T follicular helper cell (primary cell): ENCODE data around the gene REPS2.
"Not testable (repeated sequence)": the region's sequence is repeated elsewhere in the genome, so short reads cannot be mapped to it uniquely, and the experiment has no call there.

Experiments used
- DNase-seq: peaks from one replicate; pipeline ENCODE4 v3.0.0-alpha.2; 2020; ENCODE audit warnings: low read depth

The REPS2 gene

DNA sequence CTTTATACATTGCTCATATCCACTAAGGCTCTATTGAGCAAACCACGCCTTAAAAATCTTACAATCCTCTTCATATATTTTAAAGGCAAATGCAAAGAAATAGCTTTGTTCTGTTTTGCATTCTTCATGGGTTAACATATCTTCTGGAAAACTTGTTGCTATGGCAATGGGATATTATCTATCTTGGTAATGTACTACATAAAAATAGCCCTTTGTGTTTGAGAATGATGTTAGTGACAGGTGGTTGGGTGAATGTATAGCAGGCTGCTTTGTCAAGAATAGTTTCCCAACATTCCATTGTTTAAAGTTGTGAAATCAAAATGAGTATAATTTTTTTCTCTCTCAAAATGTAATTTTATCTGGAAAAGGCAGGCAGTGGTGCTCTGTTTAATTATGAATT lies 16.8 kb downstream of the REPS2 start:
- DNase-seq, result no peak

DNA sequence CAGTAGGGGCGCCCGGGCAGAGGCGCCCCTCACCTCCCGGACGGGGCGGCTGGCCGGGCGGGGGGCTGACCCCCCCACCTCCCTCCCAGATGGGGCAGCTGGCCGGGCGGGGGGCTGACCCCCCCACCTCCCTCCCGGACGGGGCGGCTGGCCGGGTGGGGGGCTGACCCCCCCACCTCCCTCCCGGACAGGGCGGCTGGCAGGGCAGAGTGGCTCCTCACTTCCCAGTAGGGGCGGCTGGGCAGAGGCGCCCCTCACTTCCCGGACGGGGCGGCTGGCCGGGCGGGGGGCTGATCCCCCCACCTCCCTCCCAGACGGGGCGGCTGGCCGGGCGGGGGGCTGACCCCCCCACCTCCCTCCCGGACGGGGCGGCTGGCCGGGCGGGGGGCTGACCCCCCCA lies 18.5 kb downstream of the REPS2 start:
- DNase-seq, result not testable (repeated sequence)

DNA sequence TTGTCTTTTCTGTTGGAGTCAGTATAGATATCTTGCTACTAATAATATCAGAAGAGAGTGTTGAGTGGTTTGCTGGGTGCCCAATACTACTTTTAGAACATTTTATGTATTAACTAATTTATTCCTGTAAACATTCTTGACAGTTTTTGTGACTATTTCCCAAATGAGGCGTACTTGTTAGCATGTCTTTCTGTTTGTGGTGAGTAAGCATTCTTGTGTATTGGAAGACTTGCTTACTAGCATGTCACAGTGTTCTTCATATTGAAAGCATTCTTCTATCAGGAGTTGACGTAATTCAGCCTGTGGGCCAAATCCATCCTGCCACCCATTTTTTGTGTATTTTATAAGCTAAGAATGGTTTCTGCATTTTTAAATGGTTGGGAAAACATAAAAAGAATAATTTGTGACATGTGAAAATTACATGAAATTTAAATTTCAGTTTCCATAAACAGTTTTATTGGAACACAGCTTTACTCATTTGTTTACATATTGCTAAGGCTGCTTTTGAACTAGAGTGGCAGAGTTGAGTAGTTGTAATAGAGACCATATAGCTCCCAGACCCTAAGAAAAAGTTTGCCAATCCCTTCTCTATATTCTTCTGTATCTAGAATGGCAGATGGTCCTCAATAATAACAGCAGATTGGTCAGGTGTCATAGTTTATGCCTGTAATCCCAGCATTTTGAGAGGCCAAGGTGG lies 20.4 kb downstream of the REPS2 start:
- no peak for DNase-seq

DNA sequence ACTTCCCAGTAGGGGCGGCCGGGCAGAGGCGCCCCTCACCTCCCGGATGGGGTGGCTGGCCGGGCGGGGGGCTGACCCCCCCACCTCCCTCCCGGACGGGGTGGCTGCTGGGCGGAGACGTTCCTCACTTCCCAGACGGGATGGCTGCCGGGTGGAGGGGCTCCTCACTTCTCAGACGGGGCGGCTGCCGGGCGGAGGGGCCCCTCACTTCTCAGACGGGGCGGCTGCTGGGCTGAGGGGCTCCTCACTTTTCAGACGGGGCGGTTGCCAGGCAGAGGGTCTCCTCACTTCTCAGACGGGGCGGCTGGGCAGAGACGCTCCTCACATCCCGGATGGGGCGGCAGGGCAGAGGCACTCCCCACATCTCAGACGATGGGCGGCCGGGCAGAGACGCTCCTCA lies 22.3 kb downstream of the REPS2 start:
- DNase-seq, result not testable (repeated sequence)

DNA sequence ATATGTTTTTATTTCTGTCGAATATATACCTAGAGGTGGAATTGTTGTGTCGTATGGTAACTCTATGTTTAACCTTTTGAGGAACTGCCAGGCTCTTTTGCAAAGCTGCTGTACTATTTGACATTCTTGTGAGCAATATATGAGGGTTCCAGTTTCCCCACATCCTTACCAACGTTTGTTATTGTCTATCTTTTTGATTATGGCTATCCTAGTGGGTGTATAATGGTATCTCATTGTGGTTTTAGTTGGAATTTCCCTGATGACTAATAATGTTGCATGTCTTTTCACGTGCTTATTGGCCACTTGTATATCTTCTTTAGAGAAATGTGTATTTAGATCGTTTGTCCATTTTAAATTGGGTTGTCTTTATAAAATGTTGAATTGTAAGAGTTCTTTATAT lies 24.5 kb downstream of the REPS2 start:
- no peak for DNase-seq

DNA sequence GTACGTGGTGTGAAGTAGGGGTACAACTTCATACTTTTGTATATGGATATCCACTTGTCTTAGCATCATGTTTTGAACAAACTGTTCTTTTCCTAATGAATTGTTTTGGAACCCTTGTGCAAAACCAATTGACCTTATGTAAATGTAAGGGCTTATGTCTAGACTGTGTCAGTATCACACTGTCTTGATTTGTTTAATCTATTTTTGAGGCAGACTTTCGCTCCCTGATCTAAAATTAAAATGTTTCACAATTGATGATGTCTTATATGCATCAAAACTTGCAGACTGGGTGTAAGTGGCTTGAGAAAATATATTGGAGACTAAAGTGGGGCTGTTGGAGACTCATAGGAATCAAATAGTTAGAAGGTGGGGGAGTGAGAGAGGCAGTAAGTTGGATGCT lies 25.2 kb downstream of the REPS2 start:
- no peak for DNase-seq

DNA sequence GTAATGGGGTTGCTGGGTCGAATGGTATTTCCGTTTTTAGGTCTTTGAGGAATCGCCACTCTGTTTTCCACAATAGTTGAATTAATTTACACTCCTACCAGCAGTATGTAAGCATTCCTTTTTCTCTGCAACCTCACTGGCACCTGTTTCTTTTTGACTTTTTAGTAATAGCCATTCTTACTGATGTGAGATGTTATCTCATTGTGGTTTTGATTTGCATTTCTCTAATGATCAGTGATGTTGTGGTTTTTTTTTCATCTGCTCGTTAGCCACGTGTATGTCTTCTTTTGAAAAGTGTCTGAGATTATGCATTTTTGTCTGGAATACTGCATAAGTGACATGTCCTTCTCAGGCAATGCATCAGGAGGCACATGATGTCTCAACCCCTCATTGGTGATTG lies 28.8 kb downstream of the REPS2 start:
- DNase-seq, result no peak

DNA sequence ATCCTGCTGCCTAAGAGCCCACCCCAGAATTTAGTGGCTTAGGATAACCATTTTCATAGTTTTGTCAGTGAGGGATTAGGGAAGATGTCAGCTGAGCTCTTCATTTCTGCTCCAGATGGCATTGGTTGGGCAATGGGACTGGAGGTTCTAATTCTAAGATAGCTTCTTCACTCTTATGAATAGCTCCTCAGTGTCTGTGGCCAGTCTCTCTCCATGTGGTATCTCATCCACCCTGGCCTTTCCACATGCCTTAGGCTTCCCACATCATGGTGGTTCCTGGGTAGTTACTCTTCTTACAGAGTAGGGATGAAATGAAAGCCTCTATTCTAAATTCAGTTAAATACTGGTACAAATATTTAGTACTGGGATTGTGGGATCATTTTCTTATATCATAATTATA lies 31.3 kb downstream of the REPS2 start:
- no peak for DNase-seq

DNA sequence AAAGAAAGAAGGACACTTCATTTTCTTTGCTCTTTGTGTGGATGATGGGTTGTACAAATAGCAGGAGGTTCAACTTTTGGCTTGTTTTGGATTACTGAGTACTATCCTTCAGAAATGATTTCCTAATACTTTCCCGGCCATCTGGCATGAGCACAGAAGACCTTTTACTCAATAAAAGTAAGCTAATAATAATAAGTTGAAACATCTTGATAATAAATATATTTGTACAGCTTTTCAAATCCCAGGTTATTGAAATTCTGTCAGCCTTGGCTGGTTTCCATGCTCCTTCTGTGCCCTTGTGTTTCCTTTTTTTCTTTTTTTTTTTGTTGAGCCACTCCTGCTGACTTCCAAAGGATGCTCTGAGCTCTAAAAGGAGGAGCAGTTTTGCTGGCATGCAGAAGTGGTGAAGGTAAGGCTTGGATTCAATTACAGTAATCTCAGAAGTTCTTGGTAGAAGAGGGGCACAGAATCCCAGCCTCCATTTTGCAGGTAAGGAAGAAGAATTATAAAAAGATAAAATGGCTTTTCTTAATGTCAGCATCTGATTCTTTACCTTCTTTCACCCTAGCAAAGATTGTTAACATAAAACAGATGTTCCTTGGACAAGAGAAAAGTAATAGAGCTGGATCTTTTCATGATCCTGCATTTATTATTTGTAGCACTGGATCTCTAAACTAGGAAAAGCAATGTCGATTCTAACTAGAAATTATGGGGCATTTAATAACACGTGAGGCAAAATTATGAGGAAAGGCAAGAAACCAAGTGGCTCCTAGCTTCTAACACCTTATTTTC lies 31.9 kb downstream of the REPS2 start:
- no peak for DNase-seq

DNA sequence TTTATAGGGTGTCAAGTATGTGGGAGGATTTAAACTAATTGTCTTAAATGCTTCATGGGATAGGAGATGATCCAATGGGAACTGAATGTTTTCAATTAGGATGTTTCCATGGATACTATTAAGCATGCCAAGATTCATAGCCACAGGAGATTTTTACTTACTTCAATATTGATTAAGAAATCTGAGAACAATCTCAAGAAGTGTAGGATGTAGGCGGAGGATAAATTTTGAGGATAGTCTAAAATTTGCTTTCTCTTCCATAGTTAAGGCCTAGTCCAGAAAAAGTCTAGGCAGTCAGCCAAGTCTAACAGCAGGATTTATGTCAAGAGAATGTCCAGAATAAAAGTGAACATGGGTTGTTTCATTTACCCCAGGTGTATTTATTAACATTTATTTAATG lies 32.8 kb downstream of the REPS2 start:
- no peak for DNase-seq

DNA sequence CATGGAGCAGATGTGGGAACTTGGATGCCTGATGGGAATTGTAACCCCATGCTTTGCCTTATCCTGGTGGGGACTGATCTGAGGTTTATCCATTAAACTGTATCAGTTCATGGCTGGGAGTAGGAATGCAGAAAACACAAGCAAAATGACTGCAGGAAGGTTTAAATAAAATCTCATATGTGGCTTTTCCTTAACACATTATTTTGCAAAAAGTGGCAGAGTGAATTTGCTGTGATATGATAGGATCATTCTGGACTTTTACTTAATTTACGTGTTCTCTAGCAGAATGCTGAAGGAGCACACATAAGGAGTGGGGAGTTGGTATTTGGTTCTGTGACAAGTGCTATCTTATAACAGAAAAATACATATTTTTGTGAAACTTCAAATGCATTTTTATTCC lies 34.8 kb downstream of the REPS2 start:
- no peak for DNase-seq

DNA sequence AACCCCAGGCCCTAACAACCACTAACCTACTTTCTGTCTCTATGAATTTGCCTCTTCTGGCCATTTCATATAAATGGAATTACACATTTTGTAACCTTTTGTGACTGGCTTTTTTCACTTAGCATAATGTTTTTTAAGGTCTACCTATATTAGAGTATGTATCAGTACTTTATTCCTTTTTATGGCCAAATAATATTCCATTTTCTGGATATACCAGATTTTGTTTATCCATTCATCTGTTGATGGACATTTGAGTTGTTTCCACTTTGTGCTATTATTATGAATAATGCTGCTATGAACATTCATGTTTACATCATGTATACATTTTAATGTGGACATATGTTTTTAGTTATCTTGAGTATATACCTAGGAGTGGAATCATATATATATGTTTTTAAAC lies 35.5 kb downstream of the REPS2 start:
- DNase-seq, result no peak

DNA sequence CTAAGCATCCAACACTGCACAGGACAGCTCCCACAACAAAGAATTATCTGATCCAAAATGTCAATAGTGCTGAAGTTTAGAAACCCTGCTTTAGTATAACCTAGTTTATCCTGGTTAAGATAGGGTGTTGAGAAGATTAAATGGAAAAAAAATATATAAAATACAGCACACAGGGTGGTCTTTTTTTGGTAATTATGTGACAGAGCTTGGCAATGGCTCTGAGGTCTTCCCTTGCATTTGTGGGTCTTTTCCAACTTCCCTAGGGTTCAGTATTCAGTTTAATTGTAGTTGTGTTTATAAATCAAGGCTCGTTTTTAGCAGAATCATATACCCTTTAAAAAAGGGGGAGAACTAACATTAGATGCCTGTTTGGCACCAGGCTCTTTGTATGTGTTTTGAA lies 36.6 kb downstream of the REPS2 start:
- DNase-seq, result no peak

DNA sequence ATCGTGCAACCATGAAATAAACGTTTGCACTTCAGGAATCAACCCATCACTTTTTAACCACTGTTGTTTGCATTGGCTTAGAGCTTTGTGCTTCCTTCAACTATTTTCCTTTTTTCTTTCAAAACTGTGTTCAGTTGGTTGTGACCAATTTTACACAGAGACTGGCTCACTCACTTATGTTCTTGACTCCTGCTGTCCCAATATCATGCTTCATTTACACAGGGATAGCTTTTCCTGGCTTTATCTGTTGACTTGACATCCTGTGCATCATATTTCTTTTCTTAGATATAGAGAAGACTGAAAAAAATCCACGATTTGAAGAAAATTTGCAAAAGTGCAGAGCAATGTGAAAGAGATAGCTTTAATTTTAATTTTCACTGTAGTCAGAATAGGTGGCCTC lies 38.8 kb downstream of the REPS2 start:
- DNase-seq, result no peak

DNA sequence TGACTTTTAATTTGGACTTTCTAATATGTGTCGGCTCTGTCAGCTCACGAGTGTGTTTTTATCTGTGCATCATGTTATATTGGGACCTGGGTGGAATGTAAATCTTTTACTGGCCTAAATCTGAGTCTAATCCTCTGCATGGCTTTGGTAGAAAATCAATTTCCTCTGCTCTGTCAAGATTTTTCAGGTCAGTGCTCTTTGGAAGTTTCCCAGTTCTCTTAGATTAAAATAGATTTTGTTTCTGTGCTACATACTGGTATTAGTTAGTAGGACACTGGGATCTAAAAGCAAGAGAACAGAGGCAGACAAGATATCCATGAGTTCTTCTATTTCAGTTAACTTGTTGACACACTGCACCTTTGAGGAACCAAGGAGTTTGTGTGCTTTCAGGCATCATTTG lies 39.7 kb downstream of the REPS2 start:
- no peak for DNase-seq

DNA sequence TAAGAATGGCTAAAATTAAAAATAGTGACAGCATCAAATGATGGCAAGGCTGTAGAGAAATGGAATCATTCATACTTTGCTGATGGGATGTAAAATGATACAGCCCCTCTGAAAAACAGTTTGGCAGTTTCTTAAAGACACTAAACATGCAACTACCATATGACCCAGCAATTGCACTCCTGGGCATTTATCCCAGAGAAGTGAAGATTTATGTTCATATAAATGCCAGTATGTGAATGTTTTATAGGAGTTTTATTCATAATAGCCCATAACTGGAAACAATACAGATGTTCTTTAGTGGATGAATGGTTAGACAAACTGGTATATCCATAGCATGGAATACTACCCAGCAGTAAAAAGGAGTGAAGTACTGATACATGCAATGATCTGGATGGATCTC lies 43.3 kb downstream of the REPS2 start:
- DNase-seq, result no peak

DNA sequence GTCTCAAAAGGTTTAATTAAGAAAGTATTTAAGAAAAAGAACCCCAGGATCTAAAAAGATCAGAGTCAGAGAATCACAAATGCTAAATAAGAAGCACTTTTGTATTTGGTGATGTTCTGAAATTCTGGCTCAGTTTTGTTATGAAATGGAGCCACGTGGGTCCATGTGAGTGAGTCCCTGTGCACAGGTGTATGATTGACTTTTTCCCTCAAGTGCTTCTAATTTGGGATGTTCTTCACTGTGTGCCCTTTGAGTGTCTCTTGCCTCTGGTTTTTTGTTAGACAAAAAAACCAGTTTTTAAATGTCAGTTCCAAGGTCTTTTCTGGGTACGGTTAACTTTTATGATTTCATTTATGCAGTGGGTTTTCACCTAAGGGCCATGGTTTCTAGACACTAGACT lies 44.4 kb downstream of the REPS2 start:
- DNase-seq, result no peak

DNA sequence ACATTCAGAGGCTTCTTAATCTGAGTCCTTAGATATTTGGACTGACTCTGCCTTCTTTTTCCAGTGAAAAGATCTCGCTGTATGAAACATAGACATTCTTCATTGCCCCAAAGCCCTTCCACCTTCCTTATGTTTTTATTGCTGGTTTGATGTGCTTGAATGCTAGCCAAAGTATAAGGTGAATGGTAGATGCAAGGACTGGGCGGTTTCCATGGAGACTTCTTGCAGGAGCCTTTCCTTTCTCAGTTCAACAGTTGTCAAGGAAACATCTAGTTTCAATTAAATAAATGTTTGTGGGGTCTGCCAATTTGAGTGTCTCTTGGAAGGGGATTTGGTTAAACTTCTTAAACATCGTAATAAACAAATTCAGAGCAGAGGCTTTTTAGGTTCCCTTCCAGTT lies 46.0 kb downstream of the REPS2 start:
- DNase-seq, result no peak

DNA sequence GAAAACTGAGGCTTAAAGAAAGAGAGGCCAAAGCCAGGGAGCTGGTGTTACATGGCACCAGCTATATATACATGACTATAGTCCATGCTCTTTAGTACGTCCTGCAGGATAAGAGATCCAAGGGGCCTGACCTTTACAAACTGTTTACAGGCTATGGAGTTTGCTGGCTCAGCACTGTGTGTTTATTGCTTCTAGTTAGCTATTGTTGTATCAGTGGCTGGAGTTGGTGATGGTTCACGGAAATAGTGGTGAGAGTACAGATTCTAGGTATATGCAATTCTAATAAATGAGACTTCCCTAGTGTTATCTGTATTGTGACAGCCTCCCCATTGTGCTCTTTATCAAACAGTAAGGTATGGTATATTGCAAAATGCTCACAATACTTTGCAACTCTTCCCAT lies 46.5 kb downstream of the REPS2 start:
- no peak for DNase-seq

DNA sequence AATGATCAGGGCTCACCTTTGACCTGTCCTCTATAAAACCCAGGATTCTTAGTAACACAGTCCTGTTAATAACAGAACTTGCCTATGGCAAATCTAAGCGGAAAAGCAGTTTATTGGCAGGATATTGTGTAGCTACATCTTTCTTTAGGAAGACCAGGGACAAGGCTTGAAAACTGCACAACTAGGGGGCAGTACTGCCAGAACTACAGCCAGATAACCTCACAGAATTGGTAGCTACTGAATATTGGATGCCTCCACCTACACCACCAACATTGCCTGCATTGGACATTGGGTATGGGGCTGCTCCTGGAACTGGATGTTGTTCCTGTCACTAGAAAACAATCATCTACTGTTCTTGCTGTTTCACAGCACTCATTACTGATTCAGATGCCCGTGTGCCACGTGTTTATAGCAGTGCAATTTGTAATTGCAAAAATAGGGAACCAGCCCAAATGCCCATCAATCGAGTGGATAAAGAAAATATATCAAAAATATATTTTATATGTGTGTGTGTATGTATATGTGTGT lies 47.4 kb downstream of the REPS2 start:
- no peak for DNase-seq

DNA sequence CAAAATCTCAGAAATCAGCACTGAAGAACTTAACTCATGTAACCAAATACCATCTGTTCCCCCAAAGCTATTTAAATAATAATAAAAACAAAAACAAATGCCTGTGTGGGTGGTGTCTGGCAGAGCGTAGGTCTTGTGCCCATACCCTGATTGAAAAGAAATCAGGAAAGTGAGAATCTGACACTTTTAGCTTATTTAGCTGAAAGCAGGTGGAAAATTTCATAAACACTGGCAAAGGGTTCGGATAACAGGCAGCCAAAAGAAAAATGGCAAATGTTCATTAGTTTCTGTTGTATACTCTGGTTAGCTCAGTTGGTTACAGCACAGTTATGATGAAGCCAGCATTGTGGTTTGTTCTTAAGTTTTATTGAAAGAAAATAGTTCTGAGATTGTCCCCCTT lies 48.3 kb downstream of the REPS2 start:
- no peak for DNase-seq

DNA sequence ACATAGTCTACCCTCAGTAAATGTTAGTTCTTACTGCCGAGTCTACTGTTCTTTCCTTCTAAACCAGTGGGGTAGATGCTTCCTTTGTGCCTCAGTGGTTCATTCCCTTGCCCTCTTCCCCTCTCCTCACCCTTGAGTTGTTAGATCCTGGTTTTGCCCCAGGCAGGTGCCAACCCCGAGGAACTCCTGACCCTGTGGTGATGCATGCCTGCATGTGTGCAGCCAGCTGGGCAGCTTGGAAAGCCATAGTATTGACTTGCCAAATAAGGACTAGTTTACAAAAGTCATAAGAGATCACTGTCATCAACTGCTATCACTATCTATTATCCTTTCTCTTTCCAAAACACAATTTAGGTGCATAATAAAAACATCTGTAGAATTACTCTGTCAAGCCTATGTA lies 50.9 kb downstream of the REPS2 start:
- no peak for DNase-seq

DNA sequence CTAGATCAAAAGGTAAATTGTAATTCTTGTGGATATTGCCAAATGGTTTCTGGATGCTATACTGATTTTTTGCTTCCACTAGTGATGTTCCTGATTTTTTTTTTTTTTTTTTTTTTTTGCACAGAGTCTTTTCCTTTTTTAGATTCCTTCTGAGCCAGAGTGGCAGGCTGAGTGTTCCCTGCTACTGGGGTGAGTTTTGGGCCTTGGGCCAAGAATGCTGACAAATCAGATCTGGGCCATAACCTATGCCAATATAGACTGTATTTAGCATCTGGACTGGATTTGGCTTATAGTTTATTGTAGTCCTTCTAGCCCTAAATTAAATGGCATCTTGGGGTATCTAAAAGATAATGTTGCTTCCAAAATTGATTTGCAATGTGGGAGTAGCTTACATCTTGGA lies 52.8 kb downstream of the REPS2 start:
- no peak for DNase-seq

DNA sequence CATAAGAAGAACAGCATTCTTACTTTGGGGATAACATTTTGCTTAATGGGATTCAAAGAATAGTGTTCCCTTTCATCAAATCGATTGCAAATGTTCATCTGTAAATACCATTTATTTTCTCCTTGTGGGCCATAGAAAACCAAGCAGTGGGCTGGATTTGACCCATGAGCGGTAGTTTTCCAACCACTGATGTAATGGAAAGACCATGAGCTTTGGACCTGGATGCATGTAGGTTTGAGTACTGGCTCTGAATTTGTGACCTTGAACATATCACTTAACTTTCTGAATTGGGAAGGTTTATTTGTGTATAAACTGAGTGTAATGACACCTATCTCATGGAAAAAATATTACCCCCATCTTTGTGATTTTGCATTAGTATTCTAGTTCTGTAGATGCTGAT lies 54.3 kb downstream of the REPS2 start:
- no peak for DNase-seq
